Spleen (tissue), 7 donors: Measurements from ENCODE around the gene ACHE.
A peak's percentile ranks its signal among the peaks of the same experiment; 100 is the strongest.

Experiments
- CTCF ChIP-seq, 11 experiments: fragments of 200-600 bp in 7 of 11; fragments of 450-650 bp in 4 of 11; sonication (generic) in 4 of 11; IDR thresholded peaks in 8 of 11; conservative IDR thresholded peaks in 3 of 11; 1 replicate in 7 of 11; 2 replicates in 4 of 11; pipeline versions ENCODE4 v1.4.0 to v1.8.0; 2016 to 2021; ENCODE audit warnings: antibody characterized with exemption in 11 of 11, inconsistent platforms in 4 of 11, mild to moderate bottlenecking in 1 of 11
- POLR2AphosphoS5 ChIP-seq, 3 donors: sonication (generic); formaldehyde crosslinking; IDR thresholded peaks; one replicate each; pipeline ENCODE4 v1.5.1; 2017; ENCODE audit warnings: antibody characterized with exemption in 3 of 3
- donor health status: DM: no; HTN: no; CAD: no; lungs with moderate emphysema.
- donor health status: DM: no; HTN: no; CAD: no.
- donor health status: DM: no; HTN: no; CAD: no.

GRCh38 chr7:100896732-100897608 lies 1.3 kb upstream of the ACHE start:
- peak in 1 of 3 donors; percentile 57 for TF ChIP-seq POLR2AphosphoS5 (IDR thresholded peaks at IDR 0.05)
- peak; percentile 48 to 89 (median 72) for TF ChIP-seq CTCF (IDR thresholded peaks at IDR 0.05 in 8 of 11, conservative IDR thresholded peaks at IDR 0.05 in 3 of 11)
